HG02938 (cell line): ENCODE data around the gene PUSL1.

Source experiments
- ATAC-seq: cut with Tn5 transposase; IDR thresholded peaks from one replicate; pipeline ENCODE4 v1.9.1; 2021; ENCODE audit warnings: mild to moderate bottlenecking, moderate library complexity; ENCODE audit not compliant: unreplicated experiment

PUSL1 gene

GRCh38 chr1:1349256-1350012 lies 41.0 kb downstream of the PUSL1 start, which contains the start of gene DVL1:
Gene DVL1 (minus strand): TSS chr1:1349418. CDS start chr1:1349065, 353 bp downstream.
- peak; percentile 50 for ATAC-seq

- ATAC-seq = no peak
Measured at GRCh38 chr1:1351511-1352427, 43.4 kb downstream of the PUSL1 start.

GRCh38 chr1:1352786-1353388 lies 44.5 kb downstream of the PUSL1 start:
- ATAC-seq = no peak

DNA sequence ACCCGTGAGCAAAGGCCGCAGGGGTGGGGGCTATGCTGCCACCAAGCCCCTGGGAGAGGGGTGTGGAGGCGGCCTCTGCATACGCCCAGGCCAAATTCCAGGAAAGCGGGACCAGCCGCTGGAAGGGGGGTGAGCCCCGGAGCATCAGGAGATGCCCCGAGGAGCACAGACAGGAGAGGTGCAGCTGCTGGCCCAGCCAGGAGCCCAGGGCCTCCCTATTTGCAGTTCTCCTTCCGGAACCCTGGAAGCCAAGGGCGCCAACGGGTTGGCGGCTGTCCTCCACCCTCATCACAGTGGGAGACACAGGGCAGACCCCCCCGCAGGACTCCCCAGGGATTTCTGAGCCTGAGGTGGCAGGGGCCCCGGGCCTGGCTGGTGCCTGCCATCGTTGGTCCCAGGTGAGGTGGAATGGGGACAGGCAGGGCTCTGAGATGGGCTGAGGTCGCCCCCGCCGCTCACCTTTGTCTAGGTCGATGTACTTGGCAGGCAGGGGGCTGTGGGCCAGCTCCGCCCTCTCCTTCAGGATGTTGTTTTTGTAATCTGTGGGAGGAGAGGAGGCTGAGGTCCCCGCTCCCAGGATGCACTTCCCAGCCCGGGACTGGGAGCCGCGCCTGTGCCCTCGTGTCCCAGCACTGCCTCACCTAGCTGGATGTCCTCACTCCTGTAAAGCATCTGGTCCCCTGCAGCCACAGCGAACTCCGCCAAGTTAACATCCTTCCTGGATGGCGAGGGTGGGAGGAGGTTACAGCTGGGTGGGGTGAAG lies 45.2 kb downstream of the PUSL1 start:
- no peak for ATAC-seq

DNA sequence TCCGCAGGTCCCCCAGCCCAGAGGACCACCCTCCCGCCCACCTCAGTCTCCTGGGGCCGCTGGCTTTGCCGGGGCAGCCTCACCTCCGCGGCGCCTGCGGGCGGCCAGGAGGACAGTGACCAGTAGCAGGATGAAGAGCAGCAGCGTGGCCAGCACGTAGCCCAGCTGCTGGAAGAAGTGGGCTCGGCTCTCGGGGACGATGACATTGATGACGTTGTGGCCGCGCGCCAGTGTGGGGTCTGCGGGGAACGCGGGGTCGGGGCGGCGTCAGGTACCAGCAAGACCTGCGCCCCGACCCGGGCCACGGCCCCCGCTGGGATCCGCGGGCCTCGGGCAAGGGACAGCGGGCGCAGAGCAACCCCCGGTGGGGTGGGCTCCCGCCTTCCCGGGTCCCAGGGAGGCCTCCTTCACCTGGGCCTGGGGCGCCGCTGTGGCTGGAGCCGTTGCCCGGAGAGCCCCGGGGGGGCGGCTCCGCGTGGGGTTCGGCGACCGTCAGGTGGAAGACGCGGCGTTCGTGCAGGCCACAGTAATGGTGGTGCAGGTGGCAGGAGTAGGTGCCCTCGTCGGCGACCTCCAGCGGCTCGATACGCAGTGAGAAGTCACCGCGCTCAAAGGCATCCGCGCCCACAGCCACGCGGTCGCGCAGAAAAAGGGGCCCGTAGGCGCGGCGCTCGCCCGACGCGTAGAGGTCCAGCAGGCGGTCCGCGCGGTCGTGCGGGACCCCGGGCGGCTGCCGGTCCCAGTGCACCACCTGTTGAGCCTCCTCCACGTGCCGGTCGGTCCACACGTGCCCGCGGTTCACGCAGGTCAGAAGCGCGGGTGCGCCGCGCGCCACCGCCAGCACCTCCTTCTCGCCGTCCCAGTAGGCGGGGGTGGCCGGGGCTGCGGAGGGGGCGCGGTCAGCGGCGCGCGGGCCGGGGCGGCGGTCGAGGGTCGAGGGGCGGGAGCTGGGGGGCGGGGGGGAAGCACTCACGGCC lies 46.2 kb downstream of the PUSL1 start:
- no peak for ATAC-seq

DNA sequence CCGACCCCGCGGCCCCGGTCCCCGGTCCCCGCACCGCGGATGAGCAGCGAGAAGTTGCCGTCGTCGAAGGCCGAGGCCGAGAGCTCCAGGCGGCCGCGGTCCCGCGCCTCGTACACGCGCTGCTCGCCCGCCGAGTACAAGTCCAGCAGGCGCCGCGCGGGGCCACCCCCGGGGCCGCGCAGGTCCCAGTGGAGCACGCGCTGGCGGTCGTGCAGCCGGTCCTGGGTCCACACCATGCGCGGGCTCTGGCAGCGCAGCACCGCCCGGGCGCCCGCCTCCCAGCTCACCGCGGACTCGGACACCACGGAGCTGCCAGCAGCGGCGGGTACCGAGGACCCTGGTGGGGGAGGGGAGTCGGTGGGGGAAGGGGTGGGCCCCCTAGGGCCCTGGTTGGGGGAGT lies 47.0 kb downstream of the PUSL1 start:
- no peak for ATAC-seq

DNA sequence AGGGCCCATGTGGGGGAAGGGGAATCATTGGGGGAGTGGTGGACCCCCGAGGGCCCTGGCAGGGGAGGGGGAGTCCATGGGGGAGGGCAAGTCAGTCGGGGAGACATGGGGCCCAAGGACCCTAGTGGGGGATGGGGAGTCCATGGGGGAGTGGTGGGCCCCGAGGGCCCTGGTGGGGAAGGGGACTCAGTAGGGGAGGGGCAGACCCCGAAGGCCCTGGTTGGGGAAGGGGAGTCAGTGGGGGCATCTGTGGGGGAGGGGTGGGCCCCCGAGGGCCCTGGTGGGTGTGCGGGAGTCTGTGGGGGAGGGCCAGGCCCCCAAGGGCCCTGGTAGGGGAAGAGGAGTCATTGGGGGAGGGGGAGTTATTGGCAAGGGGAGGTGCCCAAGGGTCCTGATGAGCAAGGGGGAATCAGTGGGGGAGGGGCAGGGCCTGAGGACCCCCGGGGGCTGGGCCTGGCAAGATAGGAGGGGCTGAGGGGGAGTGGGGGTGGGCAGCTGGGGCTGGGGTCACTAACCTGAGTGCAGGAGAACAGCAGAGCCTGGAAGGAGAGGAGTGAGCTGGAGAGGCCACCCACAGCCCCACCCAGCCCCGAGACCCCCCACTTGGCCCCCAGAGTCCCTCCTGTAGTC lies 47.9 kb downstream of the PUSL1 start:
- ATAC-seq = no peak

DNA sequence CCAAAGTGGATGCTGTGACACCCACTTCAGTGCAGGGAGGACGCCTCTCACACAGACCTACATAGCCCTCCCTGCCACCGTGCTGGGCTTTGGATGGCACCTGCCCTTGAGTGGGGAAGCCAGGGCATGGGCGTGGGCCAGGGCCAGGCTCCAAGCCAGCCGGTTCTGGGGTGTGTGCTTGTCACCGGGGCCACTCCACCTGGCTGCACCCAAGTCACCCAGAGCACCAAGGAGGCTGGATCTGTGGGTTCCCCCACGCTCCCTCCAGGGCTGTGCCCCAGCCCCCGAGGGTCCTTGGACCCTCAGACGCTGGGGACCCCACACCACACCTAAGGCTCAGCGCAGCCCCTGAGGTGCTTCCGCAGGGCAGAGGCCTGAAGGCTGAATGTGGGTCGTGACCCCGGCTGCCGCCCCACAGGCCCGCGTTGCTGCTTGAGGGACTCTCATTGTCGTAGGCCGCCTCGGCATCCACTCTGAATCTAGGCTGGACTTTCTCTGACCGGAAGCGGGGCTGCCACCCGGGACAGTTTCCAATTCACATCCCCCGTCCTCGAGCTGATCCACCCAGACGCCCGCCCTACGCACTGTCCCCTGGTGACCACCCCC lies 48.5 kb downstream of the PUSL1 start:
- no peak for ATAC-seq

DNA sequence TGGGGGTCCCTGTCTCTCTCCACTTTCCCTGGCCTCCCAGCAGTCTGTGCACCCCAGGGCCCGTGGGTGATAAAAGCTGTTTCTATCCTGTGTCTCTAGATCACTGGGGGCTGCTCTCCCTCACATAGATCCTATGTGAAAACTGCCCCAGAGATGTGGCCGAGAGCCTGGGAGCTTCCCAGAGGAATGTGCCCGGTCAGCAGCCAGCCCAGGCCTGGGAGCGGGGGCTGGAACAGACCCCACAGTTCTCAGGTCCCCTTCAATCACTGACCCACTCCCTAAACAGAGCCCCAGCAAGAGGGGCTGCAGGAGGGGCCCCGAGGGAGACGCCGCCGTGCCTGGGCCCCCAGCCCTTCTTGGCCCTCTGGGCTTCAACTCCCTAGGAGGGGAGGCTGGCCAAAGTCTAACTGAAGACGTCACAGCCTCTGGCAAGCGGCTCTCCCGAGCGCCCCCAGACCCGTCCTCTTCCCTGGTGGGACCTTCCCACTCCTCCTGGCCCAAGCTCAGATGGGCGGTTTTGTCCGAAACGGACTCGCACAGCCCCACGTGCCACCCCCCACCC lies 49.6 kb downstream of the PUSL1 start:
- ATAC-seq = no peak

DNA sequence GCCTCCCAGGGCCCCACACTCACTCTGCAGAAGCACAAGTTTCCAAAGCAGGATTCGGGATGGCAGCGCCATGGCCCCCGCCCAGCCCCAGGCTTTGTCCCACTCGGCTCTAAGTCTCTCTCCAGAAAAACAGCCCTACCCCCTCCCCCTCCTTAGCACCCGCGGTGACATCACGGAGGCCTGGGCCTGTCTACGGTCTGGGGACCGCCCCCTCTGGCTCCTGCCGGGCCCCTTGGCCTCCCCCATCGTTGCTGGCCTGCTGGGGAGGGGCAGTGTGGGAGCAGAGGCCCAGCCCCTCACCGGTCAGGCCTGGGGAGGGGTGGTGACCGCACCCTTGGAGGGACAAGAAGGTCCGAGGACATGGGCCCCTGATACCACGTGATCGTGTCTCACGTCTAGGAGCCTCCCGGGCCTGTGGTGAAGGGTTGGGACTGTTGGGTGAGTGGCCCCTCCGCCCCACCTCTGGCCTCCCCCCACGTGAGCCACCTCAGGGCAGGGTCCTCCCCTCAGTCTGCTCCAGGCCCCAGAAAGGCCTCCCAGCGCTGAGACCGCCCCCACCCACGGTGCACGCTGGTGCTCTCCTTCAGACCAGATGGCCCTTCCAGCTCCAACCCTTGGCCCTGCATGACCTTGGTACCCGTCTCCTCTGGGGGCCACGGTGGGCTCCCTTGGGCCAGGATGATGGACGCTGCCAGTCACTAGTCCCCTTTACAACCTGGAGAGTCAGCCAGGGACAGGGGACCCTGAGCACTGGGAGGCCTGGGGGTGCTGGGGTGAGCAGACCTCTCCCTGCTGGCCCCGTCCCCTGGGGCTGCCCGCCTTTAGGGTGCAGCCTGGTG lies 50.3 kb downstream of the PUSL1 start, which contains the start of gene MXRA8:
Gene MXRA8, minus strand, starts transcription at position 123 of the 839 bp plus-strand sequence. Its CDS starts 51 bp downstream, at position 72.
- no peak for ATAC-seq

DNA sequence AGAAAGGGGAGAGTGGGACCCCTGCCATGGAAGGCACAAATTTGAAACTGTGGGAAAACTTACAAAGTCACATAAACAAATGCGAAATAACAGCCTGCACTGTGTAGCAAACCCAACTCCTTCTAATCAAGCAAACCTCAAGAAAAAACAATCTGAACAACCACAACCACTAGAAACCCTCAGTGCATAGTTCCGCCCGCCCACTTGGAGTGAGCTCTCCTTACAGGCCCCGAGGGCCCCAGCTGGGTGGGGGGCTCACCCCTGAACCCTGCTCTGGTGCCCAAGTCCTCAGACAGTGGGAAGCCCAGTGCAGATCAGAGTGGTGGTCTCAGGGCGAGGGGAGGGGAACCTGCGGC lies 50.9 kb downstream of the PUSL1 start:
- no peak for ATAC-seq

- no peak for ATAC-seq
Measured at GRCh38 chr1:1359664-1360468, 51.5 kb downstream of the PUSL1 start.

GRCh38 chr1:1360506-1361169 lies 52.2 kb downstream of the PUSL1 start:
- ATAC-seq = no peak
